T-cell (primary cell): ENCODE measurements around the gene PEX12. TPM values are rescaled to one million over a fixed set of nuclear protein-coding genes. Genes with fewer than 3 reads are reported as not detected.
"Not testable (repeated sequence)": the region's sequence is repeated elsewhere in the genome, so short reads cannot be mapped to it uniquely, and the experiment has no call there.

Source experiments
- ATAC-seq, 4 experiments: fragments of 200-7000 bp in 3 of 4; fragments of 150-1000 bp in 1 of 4; cut with Tn5 transposase; replicated peaks in 1 of 4; 1 replicate in 3 of 4; 2 replicates in 1 of 4; pipeline ENCODE4 v1.10.0; 2021; ENCODE audit warnings: moderate library complexity in 3 of 4, mild to moderate bottlenecking in 2 of 4, moderate number of reproducible peaks in 1 of 4
- CTCF ChIA-PET, 2 donors: fragments of 300-600 bp; sonication (Branson Sonifier 250); formaldehyde crosslinking; loops; one replicate each; lab custom pipeline; 2022; ENCODE audit warnings: antibody characterized with exemption in 2 of 2; lab: Charles Lee
- POLR2A ChIA-PET, 2 donors: fragments of 300-600 bp; sonication (Branson Sonifier 250); formaldehyde crosslinking; loops; one replicate each; lab custom pipeline; 2022; ENCODE audit warnings: antibody characterized with exemption in 2 of 2; lab: Charles Lee
- DNase-seq, 35 experiments: peaks; one replicate each; pipeline versions ENCODE4 v3.0.0 to v3.0.0-alpha.2; 2013 to 2023
- H3K27ac ChIP-seq: one replicate; pipeline ENCODE4 v1.5.1; 2013; ENCODE audit warnings: low read length
- H3K27me3 ChIP-seq, 2 experiments: replicated peaks in 1 of 2; 1 replicate in 1 of 2; 2 replicates in 1 of 2; pipeline versions ENCODE4 v1.6.1 to v1.7.0; 2013; ENCODE audit warnings: low read length in 1 of 2, mixed read lengths in 1 of 2; ENCODE audit not compliant: control insufficient read depth in 2 of 2, insufficient read depth in 2 of 2; ENCODE audit errors: extremely low read depth in 1 of 2
- H3K36me3 ChIP-seq, 2 donors: 1 replicate in 1 of 2; 2 replicates in 1 of 2; pipeline versions ENCODE4 v1.6.1 to v1.7.0; 2013; ENCODE audit warnings: low read length in 1 of 2; ENCODE audit not compliant: control insufficient read depth in 2 of 2, insufficient read depth in 1 of 2; ENCODE audit errors: extremely low read depth in 1 of 2
- H3K4me1 ChIP-seq, 2 experiments: 1 replicate in 1 of 2; 2 replicates in 1 of 2; pipeline versions ENCODE4 v1.6.1 to v1.7.0; 2013; ENCODE audit warnings: low read length in 2 of 2, mixed read lengths in 1 of 2; ENCODE audit not compliant: insufficient read depth in 2 of 2, control insufficient read depth in 1 of 2; ENCODE audit errors: extremely low read depth in 1 of 2
- H3K4me3 ChIP-seq, 2 donors: 1 replicate in 1 of 2; 2 replicates in 1 of 2; pipeline versions ENCODE4 v1.5.1 to v1.7.0; 2013; ENCODE audit warnings: mild to moderate bottlenecking in 2 of 2, low read length in 1 of 2, moderate library complexity in 1 of 2; ENCODE audit not compliant: control insufficient read depth in 1 of 2; ENCODE audit errors: extremely low read depth in 1 of 2
- H3K9me3 ChIP-seq: 2 replicates; pipeline ENCODE4 v1.7.0; 2013
- H3K27ac Mint-ChIP-seq, 2 donors: one replicate each; pipeline ENCODE4 v1.8.0; 2020 to 2021; ENCODE audit warnings: mild to moderate bottlenecking in 2 of 2, mixed read lengths in 2 of 2
- H3K27me3 Mint-ChIP-seq, 2 donors: one replicate each; pipeline ENCODE4 v1.8.0; 2021 to 2022; ENCODE audit warnings: mixed read lengths in 2 of 2
- H3K36me3 Mint-ChIP-seq: one replicate; pipeline ENCODE4 v1.8.0; 2021; ENCODE audit warnings: mixed read lengths
- H3K4me1 Mint-ChIP-seq, 3 donors: one replicate each; pipeline ENCODE4 v1.8.0; 2020 to 2022; ENCODE audit warnings: mixed read lengths in 3 of 3, mild to moderate bottlenecking in 1 of 3
- H3K4me3 Mint-ChIP-seq, 3 donors: one replicate each; pipeline ENCODE4 v1.8.0; 2020 to 2022; ENCODE audit warnings: mild to moderate bottlenecking in 3 of 3, mixed read lengths in 3 of 3, moderate library complexity in 3 of 3
- H3K9me3 Mint-ChIP-seq, 3 donors: one replicate each; pipeline ENCODE4 v1.8.0; 2020 to 2022; ENCODE audit warnings: mixed read lengths in 3 of 3
- WGBS: methylation state at CpG from one replicate; pipeline ENCODE4 v1.1.5; 2013; ENCODE audit warnings: missing lambda C conversion rate; ENCODE audit not compliant: insufficient coverage; 5-methylcytosine and 5-hydroxymethylcytosine counted together
- total RNA-seq, 35 experiments: library from RNA in 6 of 35; stranded (reverse) in 6 of 35; fragments of 120-200 nt in 1 of 35; gene quantifications; one replicate each; pipeline versions ENCODE4 v1.2.1 to v1.2.4 and lab custom pipeline; 2013 to 2026

PEX12 gene
- total RNA-seq, 5 donors from 2014 or later (not counting 1 experiment from before 2014, with no cell fraction given) = 3.6 to 6.6 (median 5.6) TPM

DNA sequence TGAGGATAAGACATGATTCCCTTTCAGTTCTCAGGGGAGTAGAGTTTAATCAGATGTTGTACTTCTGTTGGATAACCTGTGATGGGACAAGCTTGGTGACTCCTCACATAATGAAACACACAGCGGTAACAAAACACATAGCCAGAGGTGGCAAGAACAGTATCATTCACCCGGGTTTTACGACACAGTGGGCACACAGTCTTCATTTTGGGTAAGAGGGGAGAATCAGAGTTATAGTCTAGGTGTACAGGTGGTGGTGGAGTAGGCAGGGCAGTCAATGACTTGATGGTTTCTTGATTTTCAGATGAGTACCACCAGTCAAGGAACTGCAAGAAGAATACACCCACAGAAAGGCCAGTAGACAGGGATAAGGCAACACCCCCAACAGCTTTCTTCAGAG lies 2.6 kb downstream of the PEX12 start:
- Histone ChIP-seq H3K9me3 (no peaks in the 10 kb centered on the region), H3K36me3 (peaks cover 2 to 8% of the 10 kb centered on the region in 2 donors), H3K4me3 (no peak overlapping the region), H3K27ac (no peak overlapping the region), H3K27me3 (no peaks in the 10 kb centered on the region), H3K4me1 (peaks cover 14 to 15% of the 10 kb centered on the region in 2 experiments)
- no peak for ATAC-seq
- WGBS = 100% methylated on average over 2 of the region's 3 CpGs
- Mint-ChIP-seq H3K27ac (peak overlapping the region; percentile 2 to 99), H3K4me3 (no peak overlapping the region), H3K36me3 (peaks cover 5% of the 10 kb centered on the region), H3K9me3 (no peaks in the 10 kb centered on the region), H3K4me1 (peaks cover 30 to 39% (median 34%) of the 10 kb centered on the region in 3 donors), H3K27me3 (no peaks in the 10 kb centered on the region)
- POLR2A ChIA-PET = interaction anchor here (0.6 to 0.7 kb wide), 4 partner anchors 10 to 243 kb away, joined by 3 to 8 read pairs (median 4); no protein-coding TSS in a partner anchor
- no peak for DNase-seq
- CTCF ChIA-PET = interaction anchor here in 1 of 2 donors (0.7 to 1.7 kb wide), 2 partner anchors 262 to 595 kb away, joined by 4 to 6 read pairs; no protein-coding TSS in a partner anchor

- Histone ChIP-seq H3K36me3 (peaks cover 0 to under 1% of the 10 kb centered on the region in 2 donors), H3K4me1 (peaks cover 3 to 28% of the 10 kb centered on the region in 2 experiments), H3K27me3 (no peaks in the 10 kb centered on the region), H3K9me3 (no peaks in the 10 kb centered on the region), H3K4me3 (no peak overlapping the region), H3K27ac (no peak overlapping the region)
- CTCF ChIA-PET = interaction anchor here in 1 of 2 donors (0.7 kb wide), 2 partner anchors 20 to 142 kb away, joined by 3 read pairs; no protein-coding TSS in a partner anchor
- 100% methylated on average over 1 of the region's 2 CpGs for WGBS
- no peak for DNase-seq
- Mint-ChIP-seq H3K27me3 (no peaks in the 10 kb centered on the region), H3K9me3 (no peaks in the 10 kb centered on the region), H3K4me3 (peak overlapping the region; percentile 60 to 97 (median 95)), H3K4me1 (peaks cover 34 to 43% (median 36%) of the 10 kb centered on the region in 3 donors), H3K27ac (peak overlapping the region; percentile 5 to 28), H3K36me3 (no peaks in the 10 kb centered on the region)
- POLR2A ChIA-PET = no interaction called here
- ATAC-seq = no peak
Observed at GRCh38 chr17:35569405-35569804, 9.0 kb downstream of the PEX12 start.

- Histone ChIP-seq H3K4me1 (peaks cover 3 to 28% of the 10 kb centered on the region in 2 experiments), H3K36me3 (no peaks in the 10 kb centered on the region), H3K9me3 (no peaks in the 10 kb centered on the region), H3K27me3 (no peaks in the 10 kb centered on the region), H3K4me3 (peak overlapping the region; percentile 62 to 96), H3K27ac (peak overlapping the region; percentile 78)
- 7% methylated on average over 5 of the region's 15 CpGs for WGBS
- Mint-ChIP-seq H3K4me3 (peak overlapping the region; percentile 95 to 97 (median 96)), H3K36me3 (no peaks in the 10 kb centered on the region), H3K27ac (peak overlapping the region; percentile 83 to 95), H3K9me3 (no peaks in the 10 kb centered on the region), H3K4me1 (peaks cover 34 to 43% (median 36%) of the 10 kb centered on the region in 3 donors), H3K27me3 (no peaks in the 10 kb centered on the region)
- peak; percentile 20 to 35 (median 24) for ATAC-seq
- CTCF ChIA-PET = interaction anchor here (0.5 to 1.0 kb wide), 3 partner anchors 10 to 34 kb away, joined by 3 to 9 read pairs (median 4); partner anchors contain the start of gene PEX12 (in 1 of the 2)
- peak in 14 of 35 experiments; percentile 5 to 44 (median 14) for DNase-seq
- POLR2A ChIA-PET = interaction anchor here (0.5 to 1.9 kb wide), 4 partner anchors 10 to 33 kb away, joined by 3 to 8 read pairs (median 4); partner anchors contain the start of genes PEX12 (in 2 of the 2) and AP2B1 (in 1 of the 2)
Observed at GRCh38 chr17:35568561-35568960, 9.8 kb downstream of the PEX12 start.

GRCh38 chr17:35566968-35567367 lies 11.4 kb downstream of the PEX12 start:
- no peak overlapping the region for H3K27ac ChIP-seq

DNA sequence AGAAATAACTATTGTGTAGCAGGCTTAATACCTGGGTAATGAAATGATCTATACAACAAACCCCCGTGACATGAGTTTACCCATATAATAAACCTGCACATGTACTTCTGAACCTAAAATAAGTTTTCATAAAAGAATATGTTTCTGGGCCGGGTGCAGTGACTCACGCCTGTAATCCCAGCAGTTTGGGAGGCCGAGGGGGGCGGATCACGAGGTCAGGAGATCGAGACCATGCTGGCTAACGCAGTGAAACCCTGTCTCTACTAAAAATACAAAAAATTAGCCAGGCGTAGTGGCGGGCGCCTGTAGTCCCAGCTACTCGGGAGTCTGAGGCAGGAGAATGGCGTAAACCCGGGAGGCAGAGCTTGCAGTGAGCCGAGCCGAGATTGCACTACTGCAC lies 15.2 kb downstream of the PEX12 start:
- not testable (repeated sequence) for H3K36me3 Mint-ChIP-seq

More at GRCh38 chr17:35566968-35567367, 11.4 kb downstream of the PEX12 start:
- H3K4me3 Mint-ChIP-seq = peak overlapping the region; percentile 95 to 97 (median 96)
- H3K36me3 ChIP-seq = no peaks in the 10 kb centered on the region
- H3K27me3 Mint-ChIP-seq = peaks cover 0 to 2% of the 10 kb centered on the region in 2 donors
- 97% methylated on average over 6 of the region's 11 CpGs for WGBS
- H3K27ac Mint-ChIP-seq = peak overlapping the region; percentile 21 to 39
- peaks cover 3 to 28% of the 10 kb centered on the region in 2 experiments for H3K4me1 ChIP-seq
- peak overlapping the region in 1 of 2 donors; percentile 96 for H3K4me3 ChIP-seq
- no peaks in the 10 kb centered on the region for H3K9me3 ChIP-seq
- ATAC-seq (no peak), DNase-seq (no peak)
- peaks cover 34 to 43% (median 36%) of the 10 kb centered on the region in 3 donors for H3K4me1 Mint-ChIP-seq
- H3K27me3 ChIP-seq = peaks cover 0 to 6% of the 10 kb centered on the region in 2 experiments
- CTCF ChIA-PET = interaction anchor here in 1 of 2 donors (0.9 kb wide), 1 partner anchor 24 kb away, joined by 3 read pairs; no protein-coding TSS in a partner anchor
- no peaks in the 10 kb centered on the region for H3K9me3 Mint-ChIP-seq
- POLR2A ChIA-PET = interaction anchor here (0.6 to 1.9 kb wide), 3 partner anchors 12 to 84 kb away, joined by 5 to 9 read pairs (median 8); partner anchors contain the start of gene PEX12 (in 1 of the 2)
- no peaks in the 10 kb centered on the region for H3K36me3 Mint-ChIP-seq

DNA sequence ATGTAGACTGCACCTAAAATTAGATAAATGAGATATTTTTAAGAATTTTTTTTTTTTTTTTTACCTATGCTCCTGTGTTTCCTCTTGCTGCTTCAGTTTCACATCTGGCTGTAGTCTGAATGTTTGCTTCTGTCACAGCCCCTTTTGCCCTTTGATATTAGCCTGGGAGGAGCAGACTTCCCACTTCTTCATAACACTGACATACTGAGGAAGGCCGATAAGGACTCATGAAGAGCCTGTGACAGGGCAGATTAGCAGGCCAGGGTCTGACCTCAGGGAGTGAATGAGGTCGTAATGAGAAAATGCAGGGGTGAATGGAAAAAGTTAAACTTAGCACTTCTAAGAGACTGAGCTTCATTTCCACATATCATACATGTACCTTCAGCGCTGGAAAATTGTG lies 17.7 kb downstream of the PEX12 start, which contains the start of gene SLFN14:
Gene SLFN14 (minus strand): TSS at position 117 of the 400 bp plus-strand sequence. CDS start 2,757 bp downstream, outside the sequence.
- no peaks in the 10 kb centered on the region for H3K9me3 ChIP-seq
- POLR2A ChIA-PET = interaction anchor here in 1 of 2 donors (0.6 kb wide), 1 partner anchor 90 kb away, joined by 3 read pairs; no protein-coding TSS in a partner anchor
- CTCF ChIA-PET = interaction anchor here in 1 of 2 donors (0.9 kb wide), 1 partner anchor 247 kb away, joined by 3 read pairs; no protein-coding TSS in a partner anchor
- no peak for DNase-seq
- H3K27me3 Mint-ChIP-seq = peaks cover 0 to 9% of the 10 kb centered on the region in 2 donors
- H3K36me3 ChIP-seq = no peaks in the 10 kb centered on the region
- no peaks in the 10 kb centered on the region for H3K36me3 Mint-ChIP-seq
- peaks cover 0 to 15% of the 10 kb centered on the region in 2 experiments for H3K27me3 ChIP-seq
- no peaks in the 10 kb centered on the region for H3K4me1 Mint-ChIP-seq
- H3K9me3 Mint-ChIP-seq = no peaks in the 10 kb centered on the region
- H3K4me3 Mint-ChIP-seq = no peak within 1 kb of the TSS
- no peaks in the 10 kb centered on the region for H3K4me1 ChIP-seq
- H3K27ac Mint-ChIP-seq = no peak within 1 kb of the TSS
- WGBS = no CpG with 5 or more reads among the region's 3 CpGs
- ATAC-seq = no peak
- no peak within 1 kb of the TSS for H3K27ac ChIP-seq
- no peak within 1 kb of the TSS for H3K4me3 ChIP-seq

More for the DNA sequence above, 15.2 kb downstream of the PEX12 start:
- H3K9me3 Mint-ChIP-seq, H3K9me3 ChIP-seq, H3K27ac ChIP-seq, ATAC-seq, H3K36me3 ChIP-seq, H3K27me3 Mint-ChIP-seq, DNase-seq, H3K4me3 Mint-ChIP-seq, H3K27ac Mint-ChIP-seq, H3K4me3 ChIP-seq, H3K4me1 ChIP-seq: not testable (repeated sequence)
- H3K27me3 ChIP-seq = peaks cover 0 to 15% of the 10 kb centered on the region in 2 experiments
- peaks cover 8 to 14% (median 10%) of the 10 kb centered on the region in 3 donors for H3K4me1 Mint-ChIP-seq
- CTCF ChIA-PET = interaction anchor here in 1 of 2 donors (0.6 kb wide), 1 partner anchor 179 kb away, joined by 4 read pairs; no protein-coding TSS in a partner anchor
- POLR2A ChIA-PET = interaction anchor here (0.6 to 0.7 kb wide), 3 partner anchors 15 to 80 kb away, joined by 3 to 9 read pairs (median 5); partner anchors contain the start of gene PEX12 (in 1 of the 2)
- WGBS = 93% methylated on average over 9 of the region's 16 CpGs
